Lower lobe of right lung (tissue), 2 donors: ENCODE data around the gene MUC2. TPM values are rescaled to one million over a fixed set of nuclear protein-coding genes. Genes with fewer than 3 reads are reported as not detected.

ENCODE experiments used
- ATAC-seq, 2 donors: fragments of 200-7000 bp; cut with Tn5 transposase; one replicate each; pipeline ENCODE4 v1.9.1; 2020 to 2022; ENCODE audit warnings: mild to moderate bottlenecking in 2 of 2, moderate library complexity in 2 of 2
- DNase-seq: peaks from one replicate; pipeline ENCODE4 v3.0.0-alpha.2; 2020
- H3K27ac ChIP-seq: fragments of 200-600 bp; one replicate; pipeline ENCODE4 v1.8.0; 2022
- H3K27me3 ChIP-seq: fragments of 200-600 bp; one replicate; pipeline ENCODE4 v1.8.0; 2022; ENCODE audit warnings: low read depth
- H3K36me3 ChIP-seq: fragments of 200-600 bp; one replicate; pipeline ENCODE4 v1.8.0; 2022; ENCODE audit warnings: mild to moderate bottlenecking
- H3K4me1 ChIP-seq: fragments of 200-600 bp; one replicate; pipeline ENCODE4 v1.8.0; 2022
- H3K4me3 ChIP-seq: fragments of 200-600 bp; one replicate; pipeline ENCODE4 v1.8.0; 2022; ENCODE audit warnings: mild to moderate bottlenecking
- H3K9me3 ChIP-seq: fragments of 200-600 bp; one replicate; pipeline ENCODE4 v1.8.0; 2022
- intact Hi-C: fragments of 100-400 bp; cut with DNase I; formaldehyde crosslinking; loops from one replicate; pipeline ENCODE4 v1.11.0; 2022
- total RNA-seq: library from RNA; stranded (reverse); fragmentation: NEBNext Ultra II Directional; extraction: Animal tissue kit (Norgen Biotek cat#: 25700); gene quantifications from one replicate; pipeline ENCODE4 v1.2.1, GENCODE V29; 2021
- TF ChIP-seq, protein P1 (sequence below): fragments of 200-600 bp; IDR thresholded peaks from one replicate; pipeline ENCODE4 v1.8.0; 2022; ENCODE audit warnings: antibody characterized with exemption, mild to moderate bottlenecking
- donor health status: DM: no; HTN: yes; CAD: no; lungs with severe emphysema.

Gene MUC2
- total RNA-seq, 1 donor from 2014 or later, result not detected

DNA sequence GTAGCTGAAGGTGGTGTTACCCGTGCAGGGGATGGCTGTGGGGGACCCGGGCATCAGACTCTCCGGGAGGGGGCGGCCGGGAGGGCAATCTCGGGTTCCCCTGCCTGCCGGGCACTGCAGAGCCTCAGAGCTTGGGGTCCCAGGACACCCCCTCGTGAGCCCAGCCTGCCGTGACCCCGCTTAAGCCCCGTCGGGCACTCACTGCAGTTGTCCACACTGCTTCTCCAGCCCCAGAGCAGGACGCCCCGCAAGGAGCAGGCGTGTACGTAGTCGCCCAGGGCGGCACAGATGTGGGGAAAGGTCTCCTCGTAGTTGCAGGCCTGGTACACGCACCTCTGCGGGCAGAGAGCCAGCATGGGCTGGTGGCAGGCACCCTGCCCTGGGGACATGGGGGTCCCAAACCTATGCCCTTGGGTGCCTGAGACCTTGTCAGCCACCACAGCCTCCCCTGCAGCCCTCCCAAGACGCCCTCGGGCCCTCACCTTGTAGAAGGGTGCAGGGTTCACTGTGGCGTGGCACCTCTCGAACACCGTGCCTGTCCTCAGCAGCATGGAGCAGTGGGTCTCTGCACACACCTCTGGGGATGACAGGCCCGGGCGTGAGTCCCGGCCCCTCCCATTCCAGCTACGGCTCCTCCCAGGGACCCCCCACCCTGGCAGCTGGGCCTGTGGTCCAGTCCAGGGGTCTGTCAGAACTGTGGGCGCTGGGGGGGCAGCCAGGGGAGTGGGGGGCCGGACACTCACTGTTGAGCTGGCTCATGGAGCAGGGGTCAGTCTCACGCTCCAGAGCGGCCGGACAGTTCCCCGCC is 47.0 kb upstream of the MUC2 start:
- no peak for DNase-seq
- TF ChIP-seq, protein P1, sequence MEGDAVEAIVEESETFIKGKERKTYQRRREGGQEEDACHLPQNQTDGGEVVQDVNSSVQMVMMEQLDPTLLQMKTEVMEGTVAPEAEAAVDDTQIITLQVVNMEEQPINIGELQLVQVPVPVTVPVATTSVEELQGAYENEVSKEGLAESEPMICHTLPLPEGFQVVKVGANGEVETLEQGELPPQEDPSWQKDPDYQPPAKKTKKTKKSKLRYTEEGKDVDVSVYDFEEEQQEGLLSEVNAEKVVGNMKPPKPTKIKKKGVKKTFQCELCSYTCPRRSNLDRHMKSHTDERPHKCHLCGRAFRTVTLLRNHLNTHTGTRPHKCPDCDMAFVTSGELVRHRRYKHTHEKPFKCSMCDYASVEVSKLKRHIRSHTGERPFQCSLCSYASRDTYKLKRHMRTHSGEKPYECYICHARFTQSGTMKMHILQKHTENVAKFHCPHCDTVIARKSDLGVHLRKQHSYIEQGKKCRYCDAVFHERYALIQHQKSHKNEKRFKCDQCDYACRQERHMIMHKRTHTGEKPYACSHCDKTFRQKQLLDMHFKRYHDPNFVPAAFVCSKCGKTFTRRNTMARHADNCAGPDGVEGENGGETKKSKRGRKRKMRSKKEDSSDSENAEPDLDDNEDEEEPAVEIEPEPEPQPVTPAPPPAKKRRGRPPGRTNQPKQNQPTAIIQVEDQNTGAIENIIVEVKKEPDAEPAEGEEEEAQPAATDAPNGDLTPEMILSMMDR, result no peak
- no peak overlapping the region for H3K4me3 ChIP-seq
- no peaks in the 10 kb centered on the region for H3K36me3 ChIP-seq
- H3K27ac ChIP-seq, result no peak overlapping the region
- ATAC-seq, result no peak
- no peaks in the 10 kb centered on the region for H3K27me3 ChIP-seq
- intact Hi-C loops, result no loop called here
- no peaks in the 10 kb centered on the region for H3K9me3 ChIP-seq
- no peaks in the 10 kb centered on the region for H3K4me1 ChIP-seq

DNA sequence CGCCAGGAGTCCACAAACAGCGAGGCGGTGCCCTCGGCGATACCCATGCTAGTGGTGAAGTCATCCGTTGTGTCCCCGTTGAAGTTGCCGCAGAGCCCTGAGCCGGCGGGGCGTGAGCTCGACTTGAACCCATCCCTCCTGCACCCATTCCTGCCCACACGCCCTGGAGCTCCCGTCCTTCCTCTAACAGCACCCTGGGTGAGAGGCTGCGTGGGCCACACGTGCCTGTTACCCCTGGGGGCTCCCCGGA is 46.5 kb upstream of the MUC2 start:
- intact Hi-C loops, result no loop called here
- TF ChIP-seq, protein P1, result no peak

DNA sequence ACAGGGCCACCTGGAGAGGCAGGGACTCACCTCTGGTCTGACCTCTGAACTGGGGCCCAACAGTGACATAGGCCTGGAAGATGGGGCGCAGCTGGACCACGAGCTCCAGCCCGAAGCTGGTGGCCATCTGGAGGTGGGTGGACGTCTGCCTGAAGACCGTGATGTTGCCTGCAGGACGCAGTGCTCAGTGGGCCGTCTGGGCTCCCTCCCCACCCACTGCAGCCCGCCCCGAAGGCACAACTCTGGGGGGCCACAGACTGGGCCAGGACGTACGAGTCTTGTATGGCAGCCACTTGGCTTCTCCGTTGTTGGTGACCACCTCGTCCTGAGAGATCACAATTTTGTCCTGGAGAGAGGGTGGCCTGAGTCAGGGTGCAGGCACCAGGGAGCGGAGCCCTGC is 46.1 kb upstream of the MUC2 start:
- ATAC-seq (no peak), DNase-seq (no peak)
- H3K27ac ChIP-seq, result no peak overlapping the region
- H3K27me3 ChIP-seq, result no peaks in the 10 kb centered on the region
- intact Hi-C loops, result no loop called here
- H3K36me3 ChIP-seq, result no peaks in the 10 kb centered on the region
- TF ChIP-seq, protein P1, result no peak
- no peak overlapping the region for H3K4me3 ChIP-seq
- H3K4me1 ChIP-seq, result no peaks in the 10 kb centered on the region
- H3K9me3 ChIP-seq, result no peaks in the 10 kb centered on the region

More for the DNA sequence above, 46.5 kb upstream of the MUC2 start:
- Histone ChIP-seq H3K36me3 (no peaks in the 10 kb centered on the region), H3K27me3 (no peaks in the 10 kb centered on the region), H3K27ac (no peak overlapping the region), H3K9me3 (no peaks in the 10 kb centered on the region), H3K4me3 (no peak overlapping the region), H3K4me1 (no peaks in the 10 kb centered on the region)
- no peak for DNase-seq
- ATAC-seq, result no peak

DNA sequence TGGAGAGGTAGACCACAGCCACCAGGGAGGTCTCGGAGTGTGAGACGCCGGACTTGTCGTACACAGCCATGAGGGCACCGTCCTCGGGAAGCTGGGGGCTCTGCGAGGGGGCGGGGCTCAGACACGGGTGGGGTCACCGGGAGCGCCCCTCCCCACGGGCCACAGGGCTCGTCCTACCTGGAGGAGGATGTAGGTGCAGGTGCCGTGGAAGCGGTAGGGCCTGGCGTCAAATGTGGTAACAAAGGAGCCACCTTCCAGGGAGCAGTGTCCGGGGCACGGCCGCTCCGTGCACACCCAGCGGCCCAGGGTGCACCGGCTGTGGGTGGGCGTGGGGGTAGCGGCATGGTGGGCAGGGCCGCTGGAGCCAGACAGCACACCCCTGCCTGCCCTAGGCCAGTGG is 45.6 kb upstream of the MUC2 start:
- Histone ChIP-seq H3K27ac (no peak overlapping the region), H3K36me3 (no peaks in the 10 kb centered on the region), H3K4me3 (no peak overlapping the region), H3K4me1 (no peaks in the 10 kb centered on the region), H3K9me3 (no peaks in the 10 kb centered on the region), H3K27me3 (no peaks in the 10 kb centered on the region)
- intact Hi-C loops, result no loop called here
- DNase-seq, result no peak
- no peak for ATAC-seq
- TF ChIP-seq, protein P1, result no peak

DNA sequence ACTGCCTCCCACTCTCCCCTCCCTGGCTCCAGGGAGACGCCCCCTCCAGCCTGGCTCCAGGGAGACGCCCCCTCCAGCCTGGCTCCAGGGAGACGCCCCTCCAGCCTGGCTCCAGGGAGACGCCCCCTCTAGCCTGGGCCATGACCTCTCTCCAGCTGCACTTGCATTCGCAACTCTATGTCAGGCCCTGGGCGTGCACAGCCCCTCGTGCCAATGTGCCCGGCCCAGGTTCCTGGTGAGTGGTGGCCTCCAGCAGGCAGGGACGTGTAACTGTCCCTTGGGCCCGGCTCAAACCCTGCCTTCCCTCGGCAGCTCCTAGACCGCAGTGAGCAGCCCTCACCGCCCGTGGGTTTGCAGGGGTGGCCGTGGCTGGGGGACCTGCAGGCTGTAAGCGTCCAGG is 45.0 kb upstream of the MUC2 start:
- intact Hi-C loops, result no loop called here
- Histone ChIP-seq H3K27ac (no peak overlapping the region), H3K27me3 (no peaks in the 10 kb centered on the region), H3K4me3 (no peak overlapping the region), H3K36me3 (no peaks in the 10 kb centered on the region), H3K4me1 (no peaks in the 10 kb centered on the region), H3K9me3 (no peaks in the 10 kb centered on the region)
- DNase-seq, result no peak
- TF ChIP-seq, protein P1, result no peak
- ATAC-seq, result no peak
